SJCRH30 (cell line): ENCODE measurements around the gene LPCAT4. TPM values are rescaled to one million over a fixed set of nuclear protein-coding genes. Genes with fewer than 3 reads are reported as not detected.

Experiments used
- total RNA-seq: library from RNA; depleted of rRNA; stranded (reverse); fragments of >200 nt; shearing (Covaris generic); gene quantifications from 2 replicates; pipeline ENCODE4 v1.2.3, GENCODE V29; 2014; rRNA removed

The LPCAT4 gene
- total RNA-seq, 1 experiment from 2014 or later: 30.7 TPM

Other genes starting within 250 kb of the LPCAT4 start
- gene KATNBL1, start 157.1 kb downstream of the LPCAT4 start, total RNA-seq: 35.5 and 37.4 TPM in 2 replicates
- 131 and 134 TPM in 2 replicates for gene EMC4, start 142.2 kb downstream of the LPCAT4 start, total RNA-seq
- gene SLC12A6, start 29.4 kb downstream of the LPCAT4 start, total RNA-seq: 9.3 and 10.7 TPM in 2 replicates
- 257 and 288 TPM in 2 replicates for gene NOP10, start 24.1 kb downstream of the LPCAT4 start, total RNA-seq
- 0.04 TPM in 1 of 2 replicates, not detected in the other for gene NUTM1, start 23.9 kb downstream of the LPCAT4 start, total RNA-seq
- gene GOLGA8A, start 70.6 kb upstream of the LPCAT4 start, total RNA-seq: 13.5 and 22.2 TPM in 2 replicates
- 7.6 and 14.7 TPM in 2 replicates for gene GOLGA8B, start 216.5 kb upstream of the LPCAT4 start, total RNA-seq